Right lobe of liver (tissue), 4 donors: ENCODE data around the gene NCEH1.

ENCODE experiments used
- POLR2A ChIP-seq: fragments of 450-650 bp; IDR thresholded peaks from one replicate; pipeline ENCODE4 v1.6.1; 2017; ENCODE audit warnings: antibody characterized with exemption, mild to moderate bottlenecking
- TF ChIP-seq, protein P1 (sequence below), 4 donors: fragments of 200-600 bp in 3 of 4; fragments of 450-650 bp in 1 of 4; IDR thresholded peaks; one replicate each; pipeline versions ENCODE4 v1.5.1 to v1.8.0; 2016 to 2022; ENCODE audit warnings: antibody characterized with exemption in 4 of 4, mild to moderate bottlenecking in 2 of 4
- donor health status: DM: no; HTN: no; CAD: no.
- donor health status: DM: no; HTN: no; CAD: no.
- donor health status: DM: no; HTN: yes; CAD: no.

- TF ChIP-seq, protein P1, sequence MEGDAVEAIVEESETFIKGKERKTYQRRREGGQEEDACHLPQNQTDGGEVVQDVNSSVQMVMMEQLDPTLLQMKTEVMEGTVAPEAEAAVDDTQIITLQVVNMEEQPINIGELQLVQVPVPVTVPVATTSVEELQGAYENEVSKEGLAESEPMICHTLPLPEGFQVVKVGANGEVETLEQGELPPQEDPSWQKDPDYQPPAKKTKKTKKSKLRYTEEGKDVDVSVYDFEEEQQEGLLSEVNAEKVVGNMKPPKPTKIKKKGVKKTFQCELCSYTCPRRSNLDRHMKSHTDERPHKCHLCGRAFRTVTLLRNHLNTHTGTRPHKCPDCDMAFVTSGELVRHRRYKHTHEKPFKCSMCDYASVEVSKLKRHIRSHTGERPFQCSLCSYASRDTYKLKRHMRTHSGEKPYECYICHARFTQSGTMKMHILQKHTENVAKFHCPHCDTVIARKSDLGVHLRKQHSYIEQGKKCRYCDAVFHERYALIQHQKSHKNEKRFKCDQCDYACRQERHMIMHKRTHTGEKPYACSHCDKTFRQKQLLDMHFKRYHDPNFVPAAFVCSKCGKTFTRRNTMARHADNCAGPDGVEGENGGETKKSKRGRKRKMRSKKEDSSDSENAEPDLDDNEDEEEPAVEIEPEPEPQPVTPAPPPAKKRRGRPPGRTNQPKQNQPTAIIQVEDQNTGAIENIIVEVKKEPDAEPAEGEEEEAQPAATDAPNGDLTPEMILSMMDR (IDR thresholded peaks at IDR 0.05), result no peak
- no peak for TF ChIP-seq POLR2A
Measured at GRCh38 chr3:172753125-172753524, 42.3 kb upstream of the NCEH1 start.
